Body of pancreas (tissue), 4 donors: ENCODE results near the gene PFKL. TPM values are rescaled to one million over a fixed set of nuclear protein-coding genes. Genes with fewer than 3 reads are reported as not detected.

Source experiments
- ATAC-seq: fragments of 150-250 bp; one replicate; pipeline ENCODE4 v1.9.1; 2016
- DNase-seq, 4 donors: peaks; one replicate each; pipeline ENCODE4 v3.0.0-alpha.2; 2019
- H3K27ac ChIP-seq, 4 donors: fragments of 200-600 bp; sonication (generic); 1 replicate in 3 of 4; 2 replicates in 1 of 4; pipeline versions ENCODE4 v1.5.1 to v1.6.1; 2016 to 2019; ENCODE audit warnings: mild to moderate bottlenecking in 1 of 4, mixed read lengths in 1 of 4, moderate library complexity in 1 of 4
- H3K27me3 ChIP-seq, 2 donors: fragments of 200-600 bp; sonication (generic); one replicate each; pipeline ENCODE4 v1.6.0; 2016; ENCODE audit warnings: mild to moderate bottlenecking in 1 of 2
- H3K36me3 ChIP-seq, 2 donors: fragments of 200-600 bp; sonication (generic); replicated peaks in 1 of 2; 2 replicates each; pipeline ENCODE4 v1.5.1; 2016; ENCODE audit warnings: low read depth in 2 of 2; ENCODE audit not compliant: insufficient read depth in 1 of 2
- H3K4me1 ChIP-seq: fragments of 200-600 bp; sonication (generic); one replicate; pipeline ENCODE4 v1.6.0; 2016
- H3K4me3 ChIP-seq, 2 donors: fragments of 200-600 bp; sonication (generic); 1 replicate in 1 of 2; 2 replicates in 1 of 2; pipeline ENCODE4 v1.5.1; 2016 to 2019
- H3K9me3 ChIP-seq, 3 donors: fragments of 200-600 bp; sonication (generic); 1 replicate in 2 of 3; 2 replicates in 1 of 3; pipeline ENCODE4 v1.5.1; 2016
- CTCF ChIP-seq, 7 experiments: fragments of 450-650 bp in 4 of 7; fragments of 200-600 bp in 3 of 7; sonication (generic) in 3 of 7; IDR thresholded peaks; one replicate each; pipeline ENCODE4 v1.5.1; 2016 to 2019; ENCODE audit warnings: antibody characterized with exemption in 7 of 7
- POLR2A ChIP-seq, 3 donors: fragments of 450-650 bp; IDR thresholded peaks; one replicate each; pipeline ENCODE4 v1.6.1; 2016; ENCODE audit warnings: antibody characterized with exemption in 3 of 3, mild to moderate bottlenecking in 2 of 3
- WGBS, 2 donors: methylation state at CpG; one replicate each; pipeline ENCODE4 v1.1.5; 2017; 5-methylcytosine and 5-hydroxymethylcytosine counted together
- intact Hi-C: fragments of 100-400 bp; cut with DNase I; formaldehyde crosslinking; loops from one replicate; pipeline ENCODE4 v1.15.1; 2023
- total RNA-seq, 2 donors: library from RNA; depleted of rRNA; stranded (reverse); fragments of >200 nt; gene quantifications; one replicate each; pipeline ENCODE4 v1.1.0, GENCODE V29; 2016

Gene PFKL
- total RNA-seq, 2 donors from 2014 or later = 56.8 to 104 TPM

- DNase-seq (no peak), ATAC-seq (no peak)
- intact Hi-C loops = loop anchor here (10.0 kb wide), 1 partner anchor 48 kb away; the partner anchor contains the start of gene DNMT3L
- Histone ChIP-seq H3K36me3 (peaks cover 0 to 12% of the 10 kb centered on the region in 2 donors), H3K4me1 (no peaks in the 10 kb centered on the region), H3K27me3 (no peaks in the 10 kb centered on the region), H3K4me3 (no peak overlapping the region), H3K9me3 (no peaks in the 10 kb centered on the region), H3K27ac (no peak overlapping the region)
- 91 to 95% methylated on average over 4 to 8 of the region's 19 CpGs for WGBS, 2 donors
- no peak for TF ChIP-seq POLR2A (IDR thresholded peaks at IDR 0.05)
- no peak for TF ChIP-seq CTCF (IDR thresholded peaks at IDR 0.05)
Measured at GRCh38 chr21:44312716-44313115, 12.9 kb downstream of the PFKL start.

GRCh38 chr21:44313451-44313850 is 13.6 kb downstream of the PFKL start:
- Histone ChIP-seq H3K36me3 (peaks cover 0 to 12% of the 10 kb centered on the region in 2 donors), H3K27me3 (no peaks in the 10 kb centered on the region), H3K4me1 (no peaks in the 10 kb centered on the region), H3K4me3 (no peak overlapping the region), H3K9me3 (no peaks in the 10 kb centered on the region), H3K27ac (no peak overlapping the region)
- intact Hi-C loops = loop anchor here (10.0 kb wide), 1 partner anchor 49 kb away; the partner anchor contains the start of gene DNMT3L
- TF ChIP-seq CTCF (IDR thresholded peaks at IDR 0.05) (no peak), POLR2A (IDR thresholded peaks at IDR 0.05) (no peak)
- WGBS, 2 donors = 88 to 98% methylated on average over 5 to 13 of the region's 13 CpGs
- no peak for DNase-seq
- ATAC-seq = no peak

- WGBS, 2 donors = 88 to 97% methylated on average over 7 to 13 of the region's 15 CpGs
- ATAC-seq = no peak
- TF ChIP-seq CTCF (IDR thresholded peaks at IDR 0.05) (no peak), POLR2A (IDR thresholded peaks at IDR 0.05) (no peak)
- intact Hi-C loops = loop anchor here (10.0 kb wide), 1 partner anchor 49 kb away; the partner anchor contains the start of gene DNMT3L
- no peak overlapping the region for H3K27ac ChIP-seq
- no peaks in the 10 kb centered on the region for H3K27me3 ChIP-seq
- H3K4me1 ChIP-seq = no peaks in the 10 kb centered on the region
- peaks cover 0 to 12% of the 10 kb centered on the region in 2 donors for H3K36me3 ChIP-seq
- H3K9me3 ChIP-seq = no peaks in the 10 kb centered on the region
- DNase-seq = no peak
- H3K4me3 ChIP-seq = no peak overlapping the region
Measured at GRCh38 chr21:44314128-44314527, 14.3 kb downstream of the PFKL start.

- H3K27ac ChIP-seq = no peak overlapping the region
- DNase-seq = no peak
- ATAC-seq = no peak
- TF ChIP-seq CTCF (IDR thresholded peaks at IDR 0.05) = no peak
- H3K9me3 ChIP-seq = no peaks in the 10 kb centered on the region
- peaks cover 0 to 12% of the 10 kb centered on the region in 2 donors for H3K36me3 ChIP-seq
- WGBS, 2 donors = 96 to 100% methylated on average over 3 to 9 of the region's 11 CpGs
- no peaks in the 10 kb centered on the region for H3K4me1 ChIP-seq
- no peaks in the 10 kb centered on the region for H3K27me3 ChIP-seq
- intact Hi-C loops = loop anchor here (10.0 kb wide), 1 partner anchor 50 kb away; the partner anchor contains the start of gene DNMT3L
- no peak overlapping the region for H3K4me3 ChIP-seq
Measured at GRCh38 chr21:44314561-44314960, 14.7 kb downstream of the PFKL start.

- WGBS, 2 donors = 91% methylated on average over 13 of the region's 16 CpGs; no CpG with 5 or more reads in 1 of the 2 donors
- H3K27me3 ChIP-seq = no peaks in the 10 kb centered on the region
- peaks cover 0 to 12% of the 10 kb centered on the region in 2 donors for H3K36me3 ChIP-seq
- no peak for DNase-seq
- no peaks in the 10 kb centered on the region for H3K4me1 ChIP-seq
- no peak overlapping the region for H3K4me3 ChIP-seq
- intact Hi-C loops = loop anchor here (10.0 kb wide), 1 partner anchor 51 kb away; the partner anchor contains the start of gene DNMT3L
- no peak overlapping the region for H3K27ac ChIP-seq
- ATAC-seq = no peak
- no peaks in the 10 kb centered on the region for H3K9me3 ChIP-seq
- TF ChIP-seq POLR2A (IDR thresholded peaks at IDR 0.05) (no peak), CTCF (IDR thresholded peaks at IDR 0.05) (no peak)
Measured at GRCh38 chr21:44315691-44316203, 15.9 kb downstream of the PFKL start.
